Measurements from ENCODE around the gene RPAIN.

Gene RPAIN

GRCh38 chr17:5419959-5420653 lies at the start of gene RPAIN:
RPAIN (plus strand) TSS chr17:5420182; CDS start chr17:5420211, 29 bp downstream.
- no peak for FAIRE-seq

- FAIRE-seq, result no peak
Observed at GRCh38 chr17:5370411-5370810, 49.6 kb upstream of the RPAIN start.

- no peak for FAIRE-seq
Observed at GRCh38 chr17:5373112-5373511, 46.9 kb upstream of the RPAIN start.

- FAIRE-seq, result no peak
Observed at GRCh38 chr17:5378566-5379207, 41.3 kb upstream of the RPAIN start.

- no peak for FAIRE-seq
Observed at GRCh38 chr17:5379351-5380107, 40.5 kb upstream of the RPAIN start.

- no peak for FAIRE-seq
Observed at GRCh38 chr17:5380491-5381135, 39.4 kb upstream of the RPAIN start.

GRCh38 chr17:5381542-5381941 lies 38.4 kb upstream of the RPAIN start:
- no peak for FAIRE-seq

- no peak for FAIRE-seq
Observed at GRCh38 chr17:5391678-5392077, 28.3 kb upstream of the RPAIN start.

GRCh38 chr17:5396612-5397011 lies 23.4 kb upstream of the RPAIN start:
- no peak for FAIRE-seq

GRCh38 chr17:5399767-5400166 lies 20.2 kb upstream of the RPAIN start:
- FAIRE-seq, result no peak

- no peak for FAIRE-seq
Observed at GRCh38 chr17:5405400-5405799, 14.6 kb upstream of the RPAIN start.

GRCh38 chr17:5408186-5408585 lies 11.8 kb upstream of the RPAIN start:
- FAIRE-seq, result no peak

GRCh38 chr17:5410594-5411272 lies 9.2 kb upstream of the RPAIN start:
- no peak for FAIRE-seq

- no peak for FAIRE-seq
Observed at GRCh38 chr17:5413682-5414081, 6.3 kb upstream of the RPAIN start.

GRCh38 chr17:5416901-5417300 lies 3.1 kb upstream of the RPAIN start:
- FAIRE-seq, result no peak

GRCh38 chr17:5418858-5419355 lies 1.1 kb upstream of the RPAIN start:
- no peak for FAIRE-seq

- FAIRE-seq, result peak; percentile 91
Observed at GRCh38 chr17:5419356-5419958, 525 bp upstream of the RPAIN start, which contains the start of gene NUP88. NUP88 (minus strand) TSS chr17:5419662; CDS start chr17:5419650, 12 bp downstream.

- FAIRE-seq, result no peak
Observed at GRCh38 chr17:5422505-5422904, 2.5 kb downstream of the RPAIN start.

GRCh38 chr17:5424909-5425308 lies 4.9 kb downstream of the RPAIN start:
- no peak for FAIRE-seq

GRCh38 chr17:5425826-5426225 lies 5.8 kb downstream of the RPAIN start:
- FAIRE-seq, result no peak

- FAIRE-seq, result no peak
Observed at GRCh38 chr17:5429191-5429887, 9.4 kb downstream of the RPAIN start.

Data from TTC549 (cell line).